ENCODE data around the gene AHSG. TPM values are rescaled to one million over a fixed set of nuclear protein-coding genes. Genes with fewer than 3 reads are reported as not detected.

AHSG gene
- total RNA-seq, 1 experiment from 2014 or later: not detected

GRCh38 chr3:186646106-186646505 lies 33.2 kb downstream of the AHSG start:
- H3K4me1 ChIP-seq (ENCODE audit: insufficient read depth, low read length): peaks cover 18% of the 10 kb centered on the region
- H3K9ac ChIP-seq (ENCODE audit: low read length): no peak overlapping the region
- H3F3A ChIP-seq (ENCODE audit: low read length, unreplicated experiment): no peaks in the 10 kb centered on the region
- DNase-seq (no peak), ATAC-seq (no peak)
- no peaks in the 10 kb centered on the region for H3K27me3 ChIP-seq (ENCODE audit: low read length)
- no peaks in the 10 kb centered on the region for H3K36me3 ChIP-seq (ENCODE audit: low read depth, low read length)
- no peak overlapping the region for H3K4me3 ChIP-seq (ENCODE audit: low read length)
- ChIA-PET POLR2A (ENCODE audit: unreplicated experiment) (no interaction called here), CTCF (no interaction called here)
- TF ChIP-seq EZH2phosphoT487 (IDR thresholded peaks at IDR 0.05; ENCODE audit: borderline replicate concordance, low read length) (no peak), CTCF (conservative IDR thresholded peaks at IDR 0.05; ENCODE audit: low read depth, low read length) (no peak), EZH2 (IDR thresholded peaks at IDR 0.05; ENCODE audit: low read length, unreplicated experiment) (no peak)
- intact Hi-C loops (cut with micrococcal nuclease): no loop called here
- no peak overlapping the region for H3K4me2 ChIP-seq (ENCODE audit: low read length)
- no TSS peak for BruUV-seq (replicated peaks)
- no peaks in the 10 kb centered on the region for H3K9me3 ChIP-seq (ENCODE audit: low read length)
- H4K20me1 ChIP-seq (ENCODE audit: low read length): no peaks in the 10 kb centered on the region
- H3K27ac ChIP-seq (ENCODE audit: low read length): no peak overlapping the region
- H3K9me2 ChIP-seq (replicated peaks; ENCODE audit: low read length): no peaks in the 10 kb centered on the region
- H3K79me2 ChIP-seq (ENCODE audit: low read length): no peaks in the 10 kb centered on the region
- no peak overlapping the region for H2AFZ ChIP-seq (ENCODE audit: low read length)

GRCh38 chr3:186646841-186647240 lies 34.0 kb downstream of the AHSG start:
- no peak for DNase-seq
- BruUV-seq (replicated peaks): no TSS peak
- Histone ChIP-seq H3K9me3 (ENCODE audit: low read length) (no peaks in the 10 kb centered on the region), H3K27me3 (ENCODE audit: low read length) (no peaks in the 10 kb centered on the region), H3K27ac (ENCODE audit: low read length) (no peak overlapping the region), H3K36me3 (ENCODE audit: low read depth, low read length) (no peaks in the 10 kb centered on the region), H3F3A (ENCODE audit: low read length, unreplicated experiment) (no peaks in the 10 kb centered on the region), H3K4me1 (ENCODE audit: insufficient read depth, low read length) (peaks cover 18% of the 10 kb centered on the region), H3K4me2 (ENCODE audit: low read length) (no peak overlapping the region), H3K9me2 (replicated peaks; ENCODE audit: low read length) (no peaks in the 10 kb centered on the region), H2AFZ (ENCODE audit: low read length) (no peak overlapping the region), H3K4me3 (ENCODE audit: low read length) (no peak overlapping the region), H3K9ac (ENCODE audit: low read length) (no peak overlapping the region), H4K20me1 (ENCODE audit: low read length) (no peaks in the 10 kb centered on the region), H3K79me2 (ENCODE audit: low read length) (no peaks in the 10 kb centered on the region)
- TF ChIP-seq EZH2 (IDR thresholded peaks at IDR 0.05; ENCODE audit: low read length, unreplicated experiment) (no peak), CTCF (conservative IDR thresholded peaks at IDR 0.05; ENCODE audit: low read depth, low read length) (no peak), EZH2phosphoT487 (IDR thresholded peaks at IDR 0.05; ENCODE audit: borderline replicate concordance, low read length) (no peak)
- intact Hi-C loops (cut with micrococcal nuclease): no loop called here
- ATAC-seq: no peak
- CTCF ChIA-PET: no interaction called here
- POLR2A ChIA-PET (ENCODE audit: unreplicated experiment): no interaction called here

GRCh38 chr3:186648851-186649250 lies 36.0 kb downstream of the AHSG start:
- no peak for ATAC-seq
- Histone ChIP-seq H2AFZ (ENCODE audit: low read length) (no peak overlapping the region), H3K4me1 (ENCODE audit: insufficient read depth, low read length) (peaks cover 12% of the 10 kb centered on the region), H3K4me2 (ENCODE audit: low read length) (no peak overlapping the region), H3K9me3 (ENCODE audit: low read length) (no peaks in the 10 kb centered on the region), H3F3A (ENCODE audit: low read length, unreplicated experiment) (no peaks in the 10 kb centered on the region), H3K9ac (ENCODE audit: low read length) (no peak overlapping the region), H3K36me3 (ENCODE audit: low read depth, low read length) (no peaks in the 10 kb centered on the region), H3K9me2 (replicated peaks; ENCODE audit: low read length) (no peaks in the 10 kb centered on the region), H3K27me3 (ENCODE audit: low read length) (no peaks in the 10 kb centered on the region), H3K4me3 (ENCODE audit: low read length) (no peak overlapping the region), H4K20me1 (ENCODE audit: low read length) (no peaks in the 10 kb centered on the region), H3K79me2 (ENCODE audit: low read length) (no peaks in the 10 kb centered on the region), H3K27ac (ENCODE audit: low read length) (no peak overlapping the region)
- ChIA-PET POLR2A (ENCODE audit: unreplicated experiment) (no interaction called here), CTCF (no interaction called here)
- DNase-seq: no peak
- intact Hi-C loops (cut with micrococcal nuclease): no loop called here
- no peak for TF ChIP-seq EZH2 (IDR thresholded peaks at IDR 0.05; ENCODE audit: low read length, unreplicated experiment)
- TF ChIP-seq EZH2phosphoT487 (IDR thresholded peaks at IDR 0.05; ENCODE audit: borderline replicate concordance, low read length): no peak
- TF ChIP-seq CTCF (conservative IDR thresholded peaks at IDR 0.05; ENCODE audit: low read depth, low read length): no peak
- no TSS peak for BruUV-seq (replicated peaks)
